Sigmoid colon (tissue), 7 donors: ENCODE results near the gene FNIP1. TPM values are rescaled to one million over a fixed set of nuclear protein-coding genes. Genes with fewer than 3 reads are reported as not detected.

Experiments
- DNase-seq: peaks from one replicate; pipeline ENCODE4 v3.0.0-alpha.2; 2019
- H3K27ac ChIP-seq, 4 donors: fragments of 200-600 bp; sonication (generic); one replicate each; pipeline ENCODE4 v1.5.1; 2016 to 2019; ENCODE audit warnings: mild to moderate bottlenecking in 1 of 4
- H3K27me3 ChIP-seq, 3 donors: fragments of 200-600 bp; sonication (generic); one replicate each; pipeline ENCODE4 v1.5.1; 2019; ENCODE audit warnings: mild to moderate bottlenecking in 1 of 3
- H3K36me3 ChIP-seq, 4 donors: fragments of 200-600 bp; sonication (generic); one replicate each; pipeline ENCODE4 v1.5.1; 2016 to 2019
- H3K4me1 ChIP-seq, 4 donors: fragments of 200-600 bp; sonication (generic); one replicate each; pipeline ENCODE4 v1.5.1; 2017 to 2019
- H3K4me3 ChIP-seq, 4 donors: fragments of 200-600 bp; sonication (generic); one replicate each; pipeline ENCODE4 v1.5.1; 2017 to 2019; ENCODE audit warnings: mild to moderate bottlenecking in 2 of 4, moderate library complexity in 1 of 4
- H3K9me3 ChIP-seq, 4 donors: fragments of 200-600 bp in 3 of 4; sonication (generic) in 3 of 4; one replicate each; pipeline versions ENCODE4 v1.5.1 to v1.6.1; 2013 to 2019
- EP300 ChIP-seq, 4 donors: sonication (generic); formaldehyde crosslinking; IDR thresholded peaks; one replicate each; pipeline ENCODE4 v1.6.1; 2017; ENCODE audit warnings: antibody characterized with exemption in 4 of 4
- POLR2A ChIP-seq, 2 donors: fragments of 450-650 bp; IDR thresholded peaks; one replicate each; pipeline ENCODE4 v1.6.1; 2016; ENCODE audit warnings: antibody characterized with exemption in 2 of 2, mild to moderate bottlenecking in 2 of 2, moderate library complexity in 2 of 2
- POLR2AphosphoS5 ChIP-seq, 4 donors: sonication (generic); formaldehyde crosslinking; IDR thresholded peaks; one replicate each; pipeline ENCODE4 v1.6.1; 2017; ENCODE audit warnings: antibody characterized with exemption in 4 of 4
- WGBS, 2 donors: extraction: QIAGEN DNeasy Blood & Tissue Kit; methylation state at CpG; one replicate each; pipeline ENCODE4 v1.1.7; 2013; 5-methylcytosine and 5-hydroxymethylcytosine counted together
- intact Hi-C: fragments of 100-400 bp; cut with DNase I; formaldehyde crosslinking; loops from one replicate; pipeline ENCODE4 v1.15.1; 2023
- polyA plus RNA-seq, 3 donors: library from polyadenylated mRNA; stranded (reverse); fragments of 200-250 nt; gene quantifications; one replicate each; pipeline ENCODE4 v1.2.3, GENCODE V29; 2013
- total RNA-seq, 4 donors: library from RNA; depleted of rRNA; stranded (reverse); fragments of >200 nt; gene quantifications; one replicate each; pipeline ENCODE4 v1.1.0, GENCODE V29; 2016
- TF ChIP-seq, protein P1 (sequence below), 4 experiments: fragments of 450-650 bp in 3 of 4; fragments of 200-600 bp in 1 of 4; IDR thresholded peaks; one replicate each; pipeline ENCODE4 v1.5.1; 2016 to 2019; ENCODE audit warnings: antibody characterized with exemption in 4 of 4, mild to moderate bottlenecking in 3 of 4, moderate library complexity in 2 of 4
- donor health status: healthy with polysubstance abuse.
- donor health status: Bipolar disorder and iron deficiency.
- donor health status: healthy.

The FNIP1 gene
- total and polyA plus RNA-seq, 7 donors, result 3.6 to 74.4 (median 46.4) TPM

DNA sequence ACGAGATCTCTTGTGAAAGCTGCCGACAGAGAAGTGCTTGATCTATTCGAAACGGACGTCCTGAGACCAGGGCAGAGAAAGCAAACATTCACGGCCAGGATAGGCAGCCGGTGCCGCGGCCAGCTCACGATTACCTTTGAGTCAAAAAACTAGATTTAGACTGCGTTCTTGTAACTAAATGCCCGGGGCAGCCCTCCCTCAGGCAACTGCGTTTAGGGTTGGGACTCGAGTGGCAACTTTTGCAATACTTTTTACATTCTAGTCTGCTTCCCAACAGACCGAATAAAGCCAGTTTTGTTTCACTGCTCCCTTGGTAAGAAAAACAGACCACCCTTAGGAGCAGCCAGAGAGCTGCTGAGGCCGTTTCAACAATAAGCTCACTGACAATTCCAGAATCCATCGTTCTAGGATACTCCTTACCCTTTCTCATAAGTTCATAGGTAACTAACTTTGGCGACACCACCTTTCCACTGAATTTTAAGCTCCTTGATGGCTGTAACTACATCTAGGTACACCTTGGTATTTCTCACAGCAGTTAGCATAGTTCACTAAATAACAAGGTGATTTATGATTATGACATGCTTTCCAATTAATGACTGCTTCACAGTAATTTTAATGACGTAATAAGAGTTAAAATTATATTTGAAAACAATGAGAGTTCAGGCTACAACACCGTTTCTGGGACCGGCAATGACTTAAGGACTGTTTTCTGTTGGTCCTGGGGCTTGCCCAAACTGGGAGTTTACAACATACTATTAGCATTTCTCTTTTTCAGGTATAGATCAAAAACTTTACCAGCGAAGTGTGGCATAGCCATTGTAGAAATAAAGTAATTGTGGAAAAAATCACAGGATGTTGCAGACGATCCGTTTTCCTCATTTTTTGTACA lies 160.9 kb downstream of the FNIP1 start:
- intact Hi-C loops, result loop anchor here (1.0 to 10.0 kb wide), 4 partner anchors 37 to 461 kb away; partner anchors contain the start of genes CDC42SE2 and LYRM7
- H3K36me3 ChIP-seq, result no peaks in the 10 kb centered on the region
- peak overlapping the region; percentile 92 to 100 (median 99) for H3K27ac ChIP-seq
- DNase-seq, result no peak
- peak overlapping the region; percentile 57 to 84 (median 64) for H3K4me3 ChIP-seq
- no peaks in the 10 kb centered on the region for H3K9me3 ChIP-seq
- H3K4me1 ChIP-seq, result peaks cover 2 to 45% (median 32%) of the 10 kb centered on the region in 4 donors
- 1 to 4% methylated on average over 24 of the region's 24 CpGs for WGBS, 2 donors
- no peaks in the 10 kb centered on the region for H3K27me3 ChIP-seq
- no peak for TF ChIP-seq EP300 (IDR thresholded peaks at IDR 0.05)
- no peak for TF ChIP-seq POLR2A (IDR thresholded peaks at IDR 0.05)
- no peak for TF ChIP-seq POLR2AphosphoS5 (IDR thresholded peaks at IDR 0.05)
- TF ChIP-seq, protein P1, sequence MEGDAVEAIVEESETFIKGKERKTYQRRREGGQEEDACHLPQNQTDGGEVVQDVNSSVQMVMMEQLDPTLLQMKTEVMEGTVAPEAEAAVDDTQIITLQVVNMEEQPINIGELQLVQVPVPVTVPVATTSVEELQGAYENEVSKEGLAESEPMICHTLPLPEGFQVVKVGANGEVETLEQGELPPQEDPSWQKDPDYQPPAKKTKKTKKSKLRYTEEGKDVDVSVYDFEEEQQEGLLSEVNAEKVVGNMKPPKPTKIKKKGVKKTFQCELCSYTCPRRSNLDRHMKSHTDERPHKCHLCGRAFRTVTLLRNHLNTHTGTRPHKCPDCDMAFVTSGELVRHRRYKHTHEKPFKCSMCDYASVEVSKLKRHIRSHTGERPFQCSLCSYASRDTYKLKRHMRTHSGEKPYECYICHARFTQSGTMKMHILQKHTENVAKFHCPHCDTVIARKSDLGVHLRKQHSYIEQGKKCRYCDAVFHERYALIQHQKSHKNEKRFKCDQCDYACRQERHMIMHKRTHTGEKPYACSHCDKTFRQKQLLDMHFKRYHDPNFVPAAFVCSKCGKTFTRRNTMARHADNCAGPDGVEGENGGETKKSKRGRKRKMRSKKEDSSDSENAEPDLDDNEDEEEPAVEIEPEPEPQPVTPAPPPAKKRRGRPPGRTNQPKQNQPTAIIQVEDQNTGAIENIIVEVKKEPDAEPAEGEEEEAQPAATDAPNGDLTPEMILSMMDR (IDR thresholded peaks at IDR 0.05), result no peak

DNA sequence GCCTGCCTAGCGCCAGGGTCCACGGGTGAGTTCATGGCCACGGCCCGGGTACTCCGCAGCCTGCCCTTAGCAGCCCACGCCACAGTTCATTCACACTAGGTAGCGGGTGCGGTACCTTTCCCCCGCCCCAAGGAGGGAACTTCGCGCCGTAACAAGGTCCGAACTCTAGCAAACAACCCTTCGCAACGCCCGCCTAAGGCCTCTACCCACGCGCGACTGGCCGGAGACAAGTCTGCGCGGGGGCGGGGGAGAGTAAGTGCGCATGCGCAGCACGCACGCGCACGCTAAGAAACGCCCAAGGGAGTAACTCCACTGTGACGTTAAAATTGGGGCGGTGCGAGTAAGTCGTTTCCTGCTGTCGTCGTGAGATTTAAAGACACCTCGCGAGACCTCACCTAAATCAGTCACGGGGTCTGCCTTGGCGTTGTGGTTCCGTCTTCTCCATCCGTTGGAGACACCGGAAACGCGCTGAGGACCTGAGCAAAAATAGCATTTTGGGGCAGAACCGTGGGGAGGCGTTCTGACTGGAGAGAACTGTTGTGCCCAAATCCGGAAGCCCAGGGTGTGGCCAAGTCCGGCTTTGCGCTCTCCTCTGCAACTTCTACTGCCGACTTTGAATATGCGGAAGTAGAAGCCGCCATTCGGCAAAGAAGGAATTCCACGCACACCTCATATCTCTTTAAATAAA lies 161.7 kb downstream of the FNIP1 start, which contains the start of gene RAPGEF6:
Gene RAPGEF6, minus strand, starts transcription at position 234 of the 688 bp plus-strand sequence. Its CDS starts 199 bp downstream, at position 35.
- Histone ChIP-seq H3K4me1 (peaks cover 2 to 48% (median 36%) of the 10 kb centered on the region in 4 donors), H3K27ac (peak within 1 kb of the TSS; percentile 92 to 100 (median 99)), H3K27me3 (no peaks in the 10 kb centered on the region), H3K4me3 (peak within 1 kb of the TSS; percentile 64 to 84 (median 66)), H3K9me3 (no peaks in the 10 kb centered on the region), H3K36me3 (no peaks in the 10 kb centered on the region)
- intact Hi-C loops, result loop anchor here (1.0 to 10.0 kb wide), 4 partner anchors 38 to 460 kb away; partner anchors contain the start of genes CDC42SE2 and LYRM7
- TF ChIP-seq POLR2A (IDR thresholded peaks at IDR 0.05) (peak; percentile 70 to 80), POLR2AphosphoS5 (IDR thresholded peaks at IDR 0.05) (peak; percentile 90 to 97 (median 95)), EP300 (IDR thresholded peaks at IDR 0.05) (peak in 1 of 4 donors; percentile 87)
- TF ChIP-seq, protein P1 (IDR thresholded peaks at IDR 0.05), result peak in 1 of 4 experiments; percentile 12
- WGBS, 2 donors, result 0% methylated on average over 55 of the region's 55 CpGs
- peak; percentile 100 for DNase-seq

DNA sequence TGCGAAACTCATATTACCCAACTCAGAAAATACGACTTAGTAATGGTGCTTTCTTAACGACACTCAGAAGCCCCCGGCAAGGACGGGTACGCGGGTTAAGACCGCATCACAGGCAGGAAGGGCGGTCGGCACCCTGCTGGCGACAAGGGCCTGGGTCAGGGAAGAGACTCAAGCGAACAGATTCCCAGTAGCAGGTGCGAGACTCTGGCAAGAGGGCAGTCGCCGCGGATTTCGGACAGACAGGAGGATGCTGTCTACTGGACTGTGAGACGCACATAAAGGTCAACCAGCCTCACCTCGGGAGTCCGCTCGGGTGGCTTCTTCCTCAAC lies 162.2 kb downstream of the FNIP1 start:
- H3K27me3 ChIP-seq, result no peaks in the 10 kb centered on the region
- TF ChIP-seq POLR2A (IDR thresholded peaks at IDR 0.05) (no peak), POLR2AphosphoS5 (IDR thresholded peaks at IDR 0.05) (no peak), EP300 (IDR thresholded peaks at IDR 0.05) (no peak)
- TF ChIP-seq, protein P1 (IDR thresholded peaks at IDR 0.05), result peak in 1 of 4 experiments; percentile 27
- 0% methylated on average over 21 of the region's 21 CpGs for WGBS, 2 donors
- peak overlapping the region; percentile 64 to 84 (median 66) for H3K4me3 ChIP-seq
- intact Hi-C loops, result loop anchor here (2.0 to 10.0 kb wide), 3 partner anchors 38 to 460 kb away; partner anchors contain the start of genes CDC42SE2 and LYRM7
- no peaks in the 10 kb centered on the region for H3K9me3 ChIP-seq
- H3K36me3 ChIP-seq, result no peaks in the 10 kb centered on the region
- H3K27ac ChIP-seq, result peak overlapping the region; percentile 92 to 100 (median 99)
- H3K4me1 ChIP-seq, result peaks cover 2 to 48% (median 37%) of the 10 kb centered on the region in 4 donors
- DNase-seq, result no peak

DNA sequence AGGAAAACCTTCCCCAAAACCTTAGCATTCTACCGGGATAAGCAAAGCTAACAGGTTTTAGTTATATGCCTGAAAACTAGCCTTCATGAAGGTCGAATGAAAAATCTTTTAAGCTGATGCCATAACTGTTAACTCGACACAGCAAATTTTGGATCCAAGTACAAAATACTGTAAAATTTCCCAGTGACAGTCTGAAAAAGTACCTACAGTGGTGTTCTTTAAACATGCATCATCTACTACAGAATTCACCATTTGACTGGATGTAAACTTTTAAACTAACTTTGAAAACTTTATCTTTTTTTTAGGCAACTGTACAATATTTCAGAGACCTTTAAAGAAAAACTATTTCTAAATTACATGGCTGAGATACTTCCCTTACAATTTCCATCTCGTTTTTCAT lies 162.6 kb downstream of the FNIP1 start:
- H3K36me3 ChIP-seq, result no peaks in the 10 kb centered on the region
- DNase-seq, result no peak
- peaks cover 2 to 48% (median 37%) of the 10 kb centered on the region in 4 donors for H3K4me1 ChIP-seq
- no peaks in the 10 kb centered on the region for H3K27me3 ChIP-seq
- H3K9me3 ChIP-seq, result no peaks in the 10 kb centered on the region
- TF ChIP-seq EP300 (IDR thresholded peaks at IDR 0.05), result no peak
- TF ChIP-seq, protein P1 (IDR thresholded peaks at IDR 0.05), result no peak
- no peak for TF ChIP-seq POLR2A (IDR thresholded peaks at IDR 0.05)
- TF ChIP-seq POLR2AphosphoS5 (IDR thresholded peaks at IDR 0.05), result no peak
- peak overlapping the region; percentile 64 to 84 (median 66) for H3K4me3 ChIP-seq
- intact Hi-C loops, result loop anchor here (2.0 to 10.0 kb wide), 3 partner anchors 39 to 459 kb away; partner anchors contain the start of genes CDC42SE2 and LYRM7
- peak overlapping the region; percentile 92 to 100 (median 99) for H3K27ac ChIP-seq
- 1 to 5% methylated on average over 4 of the region's 4 CpGs for WGBS, 2 donors
